Parathyroid adenoma (tissue), 2 donors: ENCODE measurements around the gene HDAC4.

Experiments used
- H2AFZ ChIP-seq: fragments of 300-600 bp; sonication (generic); one replicate; pipeline ENCODE4 v1.7.0; 2017; ENCODE audit warnings: antibody characterized with exemption, mild to moderate bottlenecking
- H3K27ac ChIP-seq: fragments of 300-600 bp; sonication (generic); one replicate; pipeline ENCODE4 v1.7.0; 2017
- H3K27me3 ChIP-seq: fragments of 300-600 bp; sonication (generic); one replicate; pipeline ENCODE4 v1.7.0; 2017; ENCODE audit warnings: low read length; ENCODE audit not compliant: control insufficient read depth, insufficient read depth
- H3K36me3 ChIP-seq: fragments of 300-600 bp; sonication (generic); one replicate; pipeline ENCODE4 v1.7.0; 2017; ENCODE audit warnings: low read length; ENCODE audit not compliant: control insufficient read depth, insufficient read depth
- H3K4me1 ChIP-seq: fragments of 300-600 bp; sonication (generic); one replicate; pipeline ENCODE4 v1.7.0; 2017; ENCODE audit warnings: control low read depth
- H3K4me2 ChIP-seq: fragments of 300-600 bp; sonication (generic); one replicate; pipeline ENCODE4 v1.7.0; 2017; ENCODE audit warnings: low read length
- H3K4me3 ChIP-seq: fragments of 300-600 bp; sonication (generic); one replicate; pipeline ENCODE4 v1.7.0; 2017; ENCODE audit warnings: low read depth, low read length
- H3K79me2 ChIP-seq: fragments of 300-600 bp; sonication (generic); one replicate; pipeline ENCODE4 v1.7.0; 2017; ENCODE audit warnings: control low read depth
- H3K9ac ChIP-seq: fragments of 300-600 bp; sonication (generic); one replicate; pipeline ENCODE4 v1.7.0; 2017; ENCODE audit warnings: mild to moderate bottlenecking
- H3K9me3 ChIP-seq: fragments of 300-600 bp; sonication (generic); one replicate; pipeline ENCODE4 v1.7.0; 2017; ENCODE audit warnings: low read length; ENCODE audit not compliant: control insufficient read depth
- TF ChIP-seq, protein P1 (sequence below): fragments of 300-600 bp; sonication (generic); IDR thresholded peaks from one replicate; pipeline ENCODE4 v1.7.0; 2017; ENCODE audit warnings: antibody characterized with exemption, mild to moderate bottlenecking
- donor health status: primary hyperparathyroidism.

HDAC4 gene

GRCh38 chr2:239377591-239377990, 23.2 kb downstream of the HDAC4 start:
- Histone ChIP-seq H3K27ac (no peak overlapping the region), H2AFZ (no peak overlapping the region), H3K36me3 (no peaks in the 10 kb centered on the region), H3K4me3 (no peak overlapping the region), H3K9me3 (no peaks in the 10 kb centered on the region), H3K9ac (no peak overlapping the region), H3K4me1 (no peaks in the 10 kb centered on the region), H3K27me3 (no peaks in the 10 kb centered on the region), H3K79me2 (peaks cover 20% of the 10 kb centered on the region), H3K4me2 (no peak overlapping the region)
- TF ChIP-seq, protein P1, sequence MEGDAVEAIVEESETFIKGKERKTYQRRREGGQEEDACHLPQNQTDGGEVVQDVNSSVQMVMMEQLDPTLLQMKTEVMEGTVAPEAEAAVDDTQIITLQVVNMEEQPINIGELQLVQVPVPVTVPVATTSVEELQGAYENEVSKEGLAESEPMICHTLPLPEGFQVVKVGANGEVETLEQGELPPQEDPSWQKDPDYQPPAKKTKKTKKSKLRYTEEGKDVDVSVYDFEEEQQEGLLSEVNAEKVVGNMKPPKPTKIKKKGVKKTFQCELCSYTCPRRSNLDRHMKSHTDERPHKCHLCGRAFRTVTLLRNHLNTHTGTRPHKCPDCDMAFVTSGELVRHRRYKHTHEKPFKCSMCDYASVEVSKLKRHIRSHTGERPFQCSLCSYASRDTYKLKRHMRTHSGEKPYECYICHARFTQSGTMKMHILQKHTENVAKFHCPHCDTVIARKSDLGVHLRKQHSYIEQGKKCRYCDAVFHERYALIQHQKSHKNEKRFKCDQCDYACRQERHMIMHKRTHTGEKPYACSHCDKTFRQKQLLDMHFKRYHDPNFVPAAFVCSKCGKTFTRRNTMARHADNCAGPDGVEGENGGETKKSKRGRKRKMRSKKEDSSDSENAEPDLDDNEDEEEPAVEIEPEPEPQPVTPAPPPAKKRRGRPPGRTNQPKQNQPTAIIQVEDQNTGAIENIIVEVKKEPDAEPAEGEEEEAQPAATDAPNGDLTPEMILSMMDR: no peak

GRCh38 chr2:239376942-239377531, 23.8 kb downstream of the HDAC4 start:
- Histone ChIP-seq H3K27me3 (no peaks in the 10 kb centered on the region), H3K36me3 (no peaks in the 10 kb centered on the region), H3K27ac (no peak overlapping the region), H3K4me3 (no peak overlapping the region), H3K9ac (no peak overlapping the region), H3K79me2 (peaks cover 20% of the 10 kb centered on the region), H3K4me2 (no peak overlapping the region), H3K9me3 (no peaks in the 10 kb centered on the region), H2AFZ (no peak overlapping the region), H3K4me1 (no peaks in the 10 kb centered on the region)
- TF ChIP-seq, protein P1: no peak

DNA sequence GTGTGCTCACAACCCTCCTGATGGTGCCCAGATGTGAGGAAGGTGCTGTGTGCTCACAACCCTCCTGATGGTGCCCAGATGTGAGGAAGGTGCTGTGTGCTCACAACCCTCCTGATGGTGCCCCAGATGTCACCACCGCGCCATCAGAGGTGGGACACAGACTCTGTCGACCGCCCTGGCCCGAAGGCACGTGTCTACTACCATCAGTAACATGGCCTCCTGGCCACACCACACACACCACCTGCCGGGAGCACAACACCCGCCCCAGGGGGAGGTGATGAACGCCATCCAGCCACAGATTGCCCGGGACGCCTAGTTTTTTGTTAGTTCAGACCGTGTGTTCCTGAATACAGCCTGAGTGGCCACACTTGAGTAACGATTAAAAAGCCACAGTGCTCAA, 24.5 kb downstream of the HDAC4 start:
- no peak overlapping the region for H3K4me2 ChIP-seq
- no peaks in the 10 kb centered on the region for H3K4me1 ChIP-seq
- H3K27me3 ChIP-seq: no peaks in the 10 kb centered on the region
- peaks cover 22% of the 10 kb centered on the region for H3K79me2 ChIP-seq
- no peak overlapping the region for H2AFZ ChIP-seq
- H3K4me3 ChIP-seq: no peak overlapping the region
- no peaks in the 10 kb centered on the region for H3K9me3 ChIP-seq
- no peaks in the 10 kb centered on the region for H3K36me3 ChIP-seq
- TF ChIP-seq, protein P1: no peak
- H3K9ac ChIP-seq: no peak overlapping the region
- no peak overlapping the region for H3K27ac ChIP-seq

GRCh38 chr2:239375278-239376061, 25.4 kb downstream of the HDAC4 start:
- Histone ChIP-seq H3K79me2 (peaks cover 22% of the 10 kb centered on the region), H2AFZ (no peak overlapping the region), H3K9me3 (no peaks in the 10 kb centered on the region), H3K4me3 (no peak overlapping the region), H3K36me3 (no peaks in the 10 kb centered on the region), H3K9ac (no peak overlapping the region), H3K4me2 (no peak overlapping the region), H3K27me3 (no peaks in the 10 kb centered on the region), H3K27ac (no peak overlapping the region), H3K4me1 (no peaks in the 10 kb centered on the region)
- TF ChIP-seq, protein P1: no peak
